SK-N-MC (cell line): ENCODE data around the gene EFS.

Experiments used
- EZH2 ChIP-seq: fragments of 200-600 bp; sonication (generic); IDR thresholded peaks from one replicate; pipeline ENCODE4 v1.6.1; 2017; ENCODE audit warnings: antibody characterized with exemption
- POLR2AphosphoS5 ChIP-seq: IDR thresholded peaks from 2 replicates; pipeline ENCODE4 v1.6.1; 2012; ENCODE audit warnings: mild to moderate bottlenecking, low read depth, low read length, borderline replicate concordance

DNA sequence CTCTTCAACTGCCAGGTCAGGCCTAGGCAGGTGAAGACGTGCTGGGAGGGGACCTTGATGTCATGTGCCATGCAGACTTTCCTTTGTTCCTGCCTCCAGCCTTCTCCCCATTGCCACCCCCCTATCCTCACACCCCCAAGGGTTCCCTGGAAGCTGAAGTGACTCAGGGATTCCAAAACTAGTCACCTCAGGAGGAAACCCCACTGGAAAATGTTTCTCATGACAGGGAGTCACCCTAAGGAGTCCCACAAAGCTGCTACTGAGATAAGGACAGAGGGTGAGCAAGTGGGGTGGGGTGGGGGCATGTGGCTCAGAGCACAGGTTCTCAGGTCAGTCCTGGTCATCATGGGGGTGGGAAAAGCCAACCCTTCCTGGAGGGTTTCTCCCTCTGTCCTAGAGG, 5.2 kb upstream of the EFS start:
- no peak for TF ChIP-seq EZH2
- TF ChIP-seq POLR2AphosphoS5: no peak
